ENCODE data around the gene ALLC.

GRCh38 chr2:3636586-3637310, 21.3 kb upstream of the ALLC start:
- TF ChIP-seq CTCF (IDR thresholded peaks at IDR 0.05) = no peak
- TF ChIP-seq EZH2 (IDR thresholded peaks at IDR 0.05; ENCODE audit: borderline replicate concordance, insufficient read depth, low read depth, low read length, poor library complexity, severe bottlenecking) = no peak
